Esophagus muscularis mucosa (tissue), 4 donors: Measurements from ENCODE around the gene SLC17A9. TPM values are rescaled to one million over a fixed set of nuclear protein-coding genes. Genes with fewer than 3 reads are reported as not detected.

Source experiments
- DNase-seq: peaks from one replicate; pipeline ENCODE4 v3.0.0-alpha.2; 2017; ENCODE audit errors: extremely low spot score
- H3K27ac ChIP-seq, 4 donors: fragments of 200-600 bp; sonication (generic); replicated peaks in 1 of 4; 1 replicate in 3 of 4; 2 replicates in 1 of 4; pipeline ENCODE4 v1.5.1; 2016 to 2019; ENCODE audit warnings: mild to moderate bottlenecking in 1 of 4
- H3K27me3 ChIP-seq, 4 donors: fragments of 200-600 bp; sonication (generic); one replicate each; pipeline versions ENCODE4 v1.5.1 to v1.6.0; 2016 to 2019
- H3K36me3 ChIP-seq, 4 donors: fragments of 200-600 bp; sonication (generic); one replicate each; pipeline ENCODE4 v1.5.1; 2016 to 2019
- H3K4me1 ChIP-seq, 4 donors: fragments of 200-600 bp; sonication (generic); one replicate each; pipeline ENCODE4 v1.5.1; 2016 to 2019
- H3K4me3 ChIP-seq, 4 donors: fragments of 200-600 bp; sonication (generic); 1 replicate in 2 of 4; 2 replicates in 2 of 4; pipeline ENCODE4 v1.5.1; 2016 to 2019; ENCODE audit warnings: mild to moderate bottlenecking in 4 of 4, moderate library complexity in 1 of 4
- H3K9me3 ChIP-seq, 4 donors: fragments of 200-600 bp; sonication (generic); 1 replicate in 3 of 4; 2 replicates in 1 of 4; pipeline ENCODE4 v1.5.1; 2016 to 2019
- CTCF ChIP-seq, 3 experiments: fragments of 200-600 bp in 2 of 3; fragments of 450-650 bp in 1 of 3; sonication (generic) in 2 of 3; IDR thresholded peaks; one replicate each; pipeline ENCODE4 v1.5.1; 2017 to 2019; ENCODE audit warnings: antibody characterized with exemption in 3 of 3, mild to moderate bottlenecking in 2 of 3, moderate library complexity in 1 of 3
- EP300 ChIP-seq: sonication (generic); formaldehyde crosslinking; IDR thresholded peaks from one replicate; pipeline ENCODE4 v1.6.1; 2017; ENCODE audit warnings: antibody characterized with exemption
- POLR2A ChIP-seq: fragments of 450-650 bp; IDR thresholded peaks from one replicate; pipeline ENCODE4 v1.6.1; 2017; ENCODE audit warnings: antibody characterized with exemption, moderate library complexity, mild to moderate bottlenecking, low read depth
- POLR2AphosphoS5 ChIP-seq, 2 donors: sonication (generic); formaldehyde crosslinking; IDR thresholded peaks; one replicate each; pipeline ENCODE4 v1.6.1; 2017; ENCODE audit warnings: antibody characterized with exemption in 2 of 2
- WGBS: methylation state at CpG from one replicate; pipeline ENCODE4 v1.1.5; 2018; 5-methylcytosine and 5-hydroxymethylcytosine counted together
- intact Hi-C: fragments of 100-400 bp; cut with DNase I; formaldehyde crosslinking; loops from one replicate; pipeline ENCODE4 v1.15.1; 2023
- total RNA-seq, 4 donors: library from RNA; depleted of rRNA; stranded (reverse); fragments of >200 nt; gene quantifications; one replicate each; pipeline versions ENCODE4 v1.1.0 to v1.2.1, GENCODE V29; 2016

Gene SLC17A9
- total RNA-seq, 4 donors from 2014 or later, result 2.2 to 5.2 (median 2.7) TPM

- no peak overlapping the region for H3K27ac ChIP-seq
- intact Hi-C loops, result no loop called here
- DNase-seq, result no peak
- peaks cover 0 to 16% (median 5%) of the 10 kb centered on the region in 4 donors for H3K36me3 ChIP-seq
- H3K27me3 ChIP-seq, result peaks cover 7 to 64% (median 29%) of the 10 kb centered on the region in 4 donors
- whole genome bisulfite sequencing, result 79% methylated on average over 8 of the region's 8 CpGs
- H3K4me3 ChIP-seq, result no peak overlapping the region
- TF ChIP-seq CTCF (IDR thresholded peaks at IDR 0.05) (no peak), POLR2A (no peak), POLR2AphosphoS5 (IDR thresholded peaks at IDR 0.05) (no peak), EP300 (no peak)
- peaks cover 7 to 13% (median 13%) of the 10 kb centered on the region in 4 donors for H3K4me1 ChIP-seq
- H3K9me3 ChIP-seq, result no peaks in the 10 kb centered on the region
Measured at GRCh38 chr20:62969939-62970306, 17.4 kb downstream of the SLC17A9 start.

- intact Hi-C loops, result no loop called here
Measured at GRCh38 chr20:62970307-62971210, 18.1 kb downstream of the SLC17A9 start.

GRCh38 chr20:62971211-62971949, 18.9 kb downstream of the SLC17A9 start:
- Histone ChIP-seq H3K4me3 (no peak overlapping the region), H3K27me3 (peaks cover 8 to 78% (median 36%) of the 10 kb centered on the region in 4 donors), H3K4me1 (peaks cover 7 to 13% (median 13%) of the 10 kb centered on the region in 4 donors), H3K27ac (no peak overlapping the region), H3K36me3 (peaks cover 0 to 7% (median 2%) of the 10 kb centered on the region in 4 donors), H3K9me3 (no peaks in the 10 kb centered on the region)
- no peak for TF ChIP-seq EP300
- no peak for TF ChIP-seq POLR2AphosphoS5 (IDR thresholded peaks at IDR 0.05)
- TF ChIP-seq POLR2A, result no peak
- no peak for TF ChIP-seq CTCF (IDR thresholded peaks at IDR 0.05)
- 82% methylated on average over 9 of the region's 10 CpGs for WGBS
- no peak for DNase-seq
- intact Hi-C loops, result no loop called here

More at GRCh38 chr20:62970307-62971210, 18.1 kb downstream of the SLC17A9 start:
- H3K36me3 ChIP-seq, result peaks cover 0 to 10% (median 3%) of the 10 kb centered on the region in 4 donors
- 50% methylated on average over 8 of the region's 33 CpGs for WGBS
- no peak for DNase-seq
- TF ChIP-seq CTCF (IDR thresholded peaks at IDR 0.05) (no peak), POLR2A (no peak), POLR2AphosphoS5 (IDR thresholded peaks at IDR 0.05) (no peak), EP300 (no peak)
- peaks cover 8 to 70% (median 33%) of the 10 kb centered on the region in 4 donors for H3K27me3 ChIP-seq
- H3K9me3 ChIP-seq, result no peaks in the 10 kb centered on the region
- H3K4me1 ChIP-seq, result peaks cover 7 to 13% (median 13%) of the 10 kb centered on the region in 4 donors
- no peak overlapping the region for H3K27ac ChIP-seq
- H3K4me3 ChIP-seq, result no peak overlapping the region

- Histone ChIP-seq H3K4me3 (peak overlapping the region; percentile 33 to 45 (median 35)), H3K36me3 (peaks cover 0 to 6% (median 2%) of the 10 kb centered on the region in 4 donors), H3K4me1 (peaks cover 7 to 13% (median 13%) of the 10 kb centered on the region in 4 donors), H3K9me3 (no peaks in the 10 kb centered on the region), H3K27ac (no peak overlapping the region), H3K27me3 (peaks cover 8 to 86% (median 37%) of the 10 kb centered on the region in 4 donors)
- intact Hi-C loops, result loop anchor here (2.0 kb wide), 1 partner anchor 37 kb away; no protein-coding TSS in a partner anchor
- 3% methylated on average over 31 of the region's 38 CpGs for WGBS
- TF ChIP-seq EP300, result no peak
- peak; percentile 82 to 93 (median 93) for TF ChIP-seq CTCF (IDR thresholded peaks at IDR 0.05)
- peak; percentile 93 for DNase-seq
Measured at GRCh38 chr20:62971950-62972844, 19.7 kb downstream of the SLC17A9 start.
